Right cardiac atrium (tissue), 5 donors: ENCODE data around the gene OR2T3. TPM values are rescaled to one million over a fixed set of nuclear protein-coding genes. Genes with fewer than 3 reads are reported as not detected.
"Not testable (repeated sequence)": the region's sequence is repeated elsewhere in the genome, so short reads cannot be mapped to it uniquely, and the experiment has no call there.

Experiments
- ATAC-seq, 2 donors: fragments of 200-7000 bp; cut with Tn5 transposase; one replicate each; pipeline versions ENCODE4 v1.8.0 to v1.9.1; 2020; ENCODE audit warnings: moderate library complexity in 2 of 2, mild to moderate bottlenecking in 1 of 2
- DNase-seq, 3 donors: peaks; one replicate each; pipeline ENCODE4 v3.0.0-alpha.2; 2020
- H3K27ac ChIP-seq: one replicate; pipeline ENCODE4 v1.5.1; 2013; ENCODE audit warnings: mild to moderate bottlenecking, low read length, control low read depth, moderate library complexity
- H3K27me3 ChIP-seq: one replicate; pipeline ENCODE4 v1.6.1; 2013; ENCODE audit not compliant: control insufficient read depth, insufficient read depth
- H3K4me1 ChIP-seq: one replicate; pipeline ENCODE4 v1.6.1; 2013; ENCODE audit warnings: low read length; ENCODE audit not compliant: control insufficient read depth, insufficient read depth
- H3K4me3 ChIP-seq: one replicate; pipeline ENCODE4 v1.5.1; 2013; ENCODE audit warnings: low read length, control low read depth
- H3K9me3 ChIP-seq: one replicate; pipeline ENCODE4 v1.6.1; 2013; ENCODE audit warnings: low read length; ENCODE audit not compliant: control insufficient read depth
- WGBS: extraction: QIAGEN DNeasy Blood & Tissue Kit; methylation state at CpG from one replicate; pipeline ENCODE4 v1.1.7; 2013; 5-methylcytosine and 5-hydroxymethylcytosine counted together
- intact Hi-C, 4 donors: fragments of 100-400 bp; cut with DNase I; formaldehyde crosslinking; loops; one replicate each; pipeline versions ENCODE4 v1.11.0 to v1.14.0; 2022 to 2023
- polyA plus RNA-seq: library from polyadenylated mRNA; stranded (reverse); fragments of 200-250 nt; gene quantifications from one replicate; pipeline ENCODE4 v1.2.3, GENCODE V29; 2013
- total RNA-seq, 4 donors: library from RNA; stranded (reverse); fragmentation: NEBNext Ultra II Directional; extraction: Animal tissue kit (Norgen Biotek cat#: 25700); gene quantifications; one replicate each; pipeline ENCODE4 v1.2.1, GENCODE V29; 2021
- donor health status: healthy with polysubstance abuse.
- donor health status: DM: no; HTN: yes; CAD: no.
- donor health status: DM: no; HTN: no; CAD: no.
- donor health status: DM: no; HTN: yes; CAD: no; lungs with severe emphysema.
- donor health status: DM: yes; HTN: yes; CAD: no.

The OR2T3 gene
- total and polyA plus RNA-seq, 5 donors, result not detected

- intact Hi-C loops, H3K27me3 ChIP-seq, DNase-seq, H3K9me3 ChIP-seq, H3K27ac ChIP-seq, H3K4me3 ChIP-seq, ATAC-seq, H3K4me1 ChIP-seq: not testable (repeated sequence)
- no CpG with 5 or more reads among the region's 1 CpG for WGBS
Measured at GRCh38 chr1:248475660-248476059, 2.5 kb downstream of the OR2T3 start.

DNA sequence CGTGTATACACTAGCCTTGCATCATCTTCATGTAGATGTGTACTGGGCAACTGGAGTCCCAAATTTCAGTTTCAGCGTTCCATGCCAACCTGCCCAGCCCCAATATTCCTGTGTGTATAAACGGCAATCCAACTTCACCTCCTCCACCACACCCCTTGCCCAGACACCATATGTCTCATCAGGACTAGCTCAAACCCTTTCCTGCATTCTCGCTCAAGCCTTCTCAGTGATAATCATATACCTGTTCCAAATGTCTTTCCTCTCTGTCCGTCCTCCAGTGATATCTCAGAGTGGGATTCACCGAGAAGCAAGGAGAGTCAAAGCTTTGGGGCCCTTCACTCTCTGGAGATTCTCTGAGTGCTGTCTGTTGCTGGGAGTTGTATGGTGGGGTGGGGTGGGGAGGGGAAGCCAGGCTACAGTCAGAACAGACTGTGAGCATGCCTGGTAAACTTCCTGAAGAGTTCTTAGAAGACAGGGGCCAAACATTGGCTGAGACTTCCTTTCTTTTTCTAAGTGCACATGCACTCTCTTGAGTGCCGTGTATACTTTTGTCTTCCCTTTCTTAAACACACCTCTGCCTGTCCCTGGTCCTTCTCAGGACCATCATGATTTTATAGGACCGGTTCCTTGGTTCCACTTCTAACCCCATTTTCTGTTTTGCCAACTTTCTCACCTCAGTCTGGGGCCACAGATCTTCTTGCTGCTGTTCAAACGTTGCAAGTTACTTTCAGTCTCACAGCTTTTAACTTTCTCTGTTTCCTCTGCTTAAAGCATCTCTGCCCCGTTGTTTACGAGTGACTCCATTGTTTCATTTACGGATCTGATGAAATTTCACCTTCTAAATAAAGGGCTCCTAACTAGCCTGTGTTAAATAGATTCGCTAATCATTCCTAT, 8.8 kb downstream of the OR2T3 start:
- H3K4me3 ChIP-seq, intact Hi-C loops, H3K27ac ChIP-seq, H3K9me3 ChIP-seq, DNase-seq, H3K4me1 ChIP-seq, ATAC-seq, H3K27me3 ChIP-seq: not testable (repeated sequence)
- WGBS, result 63% methylated on average over 12 of the region's 13 CpGs

DNA sequence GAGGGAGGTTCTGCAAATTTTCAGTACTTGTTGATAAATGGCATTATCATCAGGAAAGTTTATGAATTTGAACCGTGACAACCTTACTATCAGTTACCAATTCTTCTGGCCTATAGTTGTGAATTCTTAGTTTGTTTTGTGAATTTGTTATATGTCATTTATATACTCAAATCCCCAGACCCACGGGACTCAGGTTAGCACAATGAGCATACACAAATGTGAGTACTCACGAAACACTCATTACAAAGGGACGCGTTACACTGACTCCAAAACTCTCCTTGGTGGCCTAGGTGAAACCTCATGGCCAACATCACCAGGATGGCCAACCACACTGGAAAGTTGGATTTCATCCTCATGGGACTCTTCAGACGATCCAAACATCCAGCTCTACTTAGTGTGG, 15.1 kb downstream of the OR2T3 start, which contains the start of gene OR2T5:
OR2T5 (plus strand) TSS at position 301 of the 400 bp plus-strand sequence; CDS start at position 301, 0 bp downstream.
- DNase-seq, ATAC-seq, H3K4me3 ChIP-seq, H3K4me1 ChIP-seq, H3K27ac ChIP-seq, H3K9me3 ChIP-seq, intact Hi-C loops, H3K27me3 ChIP-seq: not testable (repeated sequence)
- 89% methylated on average over 4 of the region's 6 CpGs for WGBS

- H3K27ac ChIP-seq, H3K27me3 ChIP-seq, H3K9me3 ChIP-seq, DNase-seq, H3K4me3 ChIP-seq, H3K4me1 ChIP-seq, intact Hi-C loops, ATAC-seq: not testable (repeated sequence)
- WGBS, result no CpG with 5 or more reads among the region's 5 CpGs
Measured at GRCh38 chr1:248496661-248497060, 23.5 kb downstream of the OR2T3 start.

- 79% methylated on average over 1 of the region's 2 CpGs for WGBS
- H3K27me3 ChIP-seq, H3K27ac ChIP-seq, ATAC-seq, H3K9me3 ChIP-seq, H3K4me1 ChIP-seq, DNase-seq, H3K4me3 ChIP-seq, intact Hi-C loops: not testable (repeated sequence)
Measured at GRCh38 chr1:248500305-248501035, 27.3 kb downstream of the OR2T3 start.

DNA sequence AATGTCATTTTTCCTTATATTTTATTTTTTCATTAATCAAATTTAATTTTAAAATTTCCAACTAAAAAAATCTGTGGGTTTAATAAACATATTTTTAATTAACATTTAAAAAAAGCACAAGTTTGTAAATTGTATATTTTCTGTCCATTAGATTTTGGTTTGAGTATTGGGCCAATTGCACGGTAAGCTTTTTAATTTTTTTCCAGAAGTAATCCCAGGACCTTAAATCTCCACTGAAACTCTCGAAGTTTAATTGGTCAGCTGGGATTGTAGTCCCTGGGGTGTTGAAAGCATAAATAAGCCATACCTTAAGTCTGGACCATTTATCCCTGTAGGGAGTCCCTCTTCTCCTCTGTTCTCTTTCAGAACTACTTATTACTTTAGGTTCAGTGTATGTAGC, 34.6 kb downstream of the OR2T3 start, which contains the start of gene OR2G6:
OR2G6 (plus strand) TSS at position 301 of the 400 bp plus-strand sequence. CDS start 13,574 bp downstream, outside the sequence.
- H3K27me3 ChIP-seq, H3K9me3 ChIP-seq, ATAC-seq, intact Hi-C loops, H3K27ac ChIP-seq, DNase-seq, H3K4me1 ChIP-seq, H3K4me3 ChIP-seq: not testable (repeated sequence)
- no CpG with 5 or more reads among the region's 2 CpGs for WGBS

DNA sequence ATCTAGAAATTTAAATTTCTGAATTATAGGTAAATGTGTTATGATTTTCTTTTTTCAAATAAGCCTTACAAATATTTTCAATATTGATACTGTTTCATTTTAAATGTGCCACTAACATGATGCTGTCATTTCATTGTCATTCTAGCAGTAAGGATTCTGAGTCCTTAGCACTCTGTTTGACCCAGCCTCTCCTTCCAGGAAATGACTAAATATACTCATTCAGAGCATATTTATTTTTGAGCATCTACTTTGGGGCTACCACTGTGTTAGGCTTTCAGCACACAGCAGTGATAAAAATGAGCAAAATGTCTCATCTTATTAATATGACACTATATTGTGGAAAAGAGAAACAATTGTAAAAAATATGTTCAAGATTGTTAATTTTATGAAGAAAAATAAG, 37.1 kb downstream of the OR2T3 start:
- ATAC-seq, H3K27me3 ChIP-seq: not testable (repeated sequence)

GRCh38 chr1:248521856-248522255, 48.7 kb downstream of the OR2T3 start:
- DNase-seq (no peak), ATAC-seq (no peak)
- WGBS, result 84% methylated on average over 12 of the region's 12 CpGs
- no peaks in the 10 kb centered on the region for H3K27me3 ChIP-seq
- H3K27ac ChIP-seq, result no peak overlapping the region
- H3K4me3 ChIP-seq, result no peak overlapping the region
- no peaks in the 10 kb centered on the region for H3K9me3 ChIP-seq
- no peaks in the 10 kb centered on the region for H3K4me1 ChIP-seq
- intact Hi-C loops, result no loop called here

More for the DNA sequence above, 37.1 kb downstream of the OR2T3 start:
- H3K9me3 ChIP-seq, H3K27ac ChIP-seq, intact Hi-C loops, DNase-seq, H3K4me1 ChIP-seq, H3K4me3 ChIP-seq: not testable (repeated sequence)

Other genes starting within 250 kb of the OR2T3 start
- not detected for gene OR2M4, start 241.9 kb upstream of the OR2T3 start, total RNA-seq
- not detected for gene OR2M4, start 241.9 kb upstream of the OR2T3 start, polyA plus RNA-seq
- gene OR2T33, start 195.4 kb upstream of the OR2T3 start, total RNA-seq, result not detected
- gene OR2T33, start 195.4 kb upstream of the OR2T3 start, polyA plus RNA-seq, result not detected
- gene OR2T12, start 169.9 kb upstream of the OR2T3 start, total RNA-seq, result not detected
- gene OR2T12, start 169.9 kb upstream of the OR2T3 start, polyA plus RNA-seq, result not detected
- not detected for gene OR2M7, start 148.8 kb upstream of the OR2T3 start, total RNA-seq
- gene OR2M7, start 148.8 kb upstream of the OR2T3 start, polyA plus RNA-seq, result not detected
- not detected for gene OR14C36, start 124.6 kb upstream of the OR2T3 start, total RNA-seq
- not detected for gene OR14C36, start 124.6 kb upstream of the OR2T3 start, polyA plus RNA-seq
- not detected for gene OR2T4, start 111.7 kb upstream of the OR2T3 start, total RNA-seq
- gene OR2T4, start 111.7 kb upstream of the OR2T3 start, polyA plus RNA-seq, result not detected
- not detected for gene OR2T6, start 97.6 kb upstream of the OR2T3 start, total RNA-seq
- not detected for gene OR2T6, start 97.6 kb upstream of the OR2T3 start, polyA plus RNA-seq
- gene OR2T1, start 70.3 kb upstream of the OR2T3 start, total RNA-seq, result not detected
- not detected for gene OR2T1, start 70.3 kb upstream of the OR2T3 start, polyA plus RNA-seq
- gene OR2T2, start 27.7 kb upstream of the OR2T3 start, total RNA-seq, result not detected
- not detected for gene OR2T2, start 27.7 kb upstream of the OR2T3 start, polyA plus RNA-seq
- not detected for gene OR2T5, start 15.2 kb downstream of the OR2T3 start, total RNA-seq
- not detected for gene OR2T5, start 15.2 kb downstream of the OR2T3 start, polyA plus RNA-seq
- gene OR2G6, start 34.7 kb downstream of the OR2T3 start, total RNA-seq, result not detected
- gene OR2G6, start 34.7 kb downstream of the OR2T3 start, polyA plus RNA-seq, result not detected
- gene OR2T29, start 89.4 kb downstream of the OR2T3 start, total RNA-seq, result not detected
- not detected for gene OR2T29, start 89.4 kb downstream of the OR2T3 start, polyA plus RNA-seq
- gene OR2T34, start 101.4 kb downstream of the OR2T3 start, total RNA-seq, result not detected
- gene OR2T34, start 101.4 kb downstream of the OR2T3 start, polyA plus RNA-seq, result not detected
- not detected for gene OR2T10, start 124.3 kb downstream of the OR2T3 start, total RNA-seq
- not detected for gene OR2T10, start 124.3 kb downstream of the OR2T3 start, polyA plus RNA-seq
- not detected for gene OR2T11, start 161.7 kb downstream of the OR2T3 start, total RNA-seq
- gene OR2T11, start 161.7 kb downstream of the OR2T3 start, polyA plus RNA-seq, result not detected
- gene OR2T35, start 171.9 kb downstream of the OR2T3 start, total RNA-seq, result not detected
- gene OR2T35, start 171.9 kb downstream of the OR2T3 start, polyA plus RNA-seq, result not detected
- gene OR2T27, start 182.2 kb downstream of the OR2T3 start, total RNA-seq, result not detected
- gene OR2T27, start 182.2 kb downstream of the OR2T3 start, polyA plus RNA-seq, result not detected
- not detected for gene OR14I1, start 229.4 kb downstream of the OR2T3 start, total RNA-seq
- not detected for gene OR14I1, start 229.4 kb downstream of the OR2T3 start, polyA plus RNA-seq